ENCODE measurements around the gene ARID1A.

DNA sequence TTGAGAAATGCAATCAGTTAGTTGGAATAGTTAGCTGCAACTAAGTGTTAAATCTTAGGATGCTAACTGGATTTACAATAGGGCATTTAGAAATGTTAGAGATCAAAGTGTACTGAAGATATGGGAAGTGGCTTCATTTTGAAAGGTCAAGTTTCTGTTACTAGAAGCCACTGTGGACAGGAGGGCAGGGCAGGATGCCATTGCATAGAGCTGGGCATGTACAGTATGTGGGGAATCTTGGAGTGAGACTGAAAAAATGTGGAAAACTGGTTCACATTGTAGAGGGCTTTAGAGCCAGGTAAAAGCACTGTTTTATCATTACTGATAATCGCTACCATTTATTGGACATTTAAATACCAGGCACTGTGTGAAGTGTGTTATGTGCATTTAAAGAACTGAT is 31.0 kb downstream of the ARID1A start:
- TF ChIP-seq, protein P1, sequence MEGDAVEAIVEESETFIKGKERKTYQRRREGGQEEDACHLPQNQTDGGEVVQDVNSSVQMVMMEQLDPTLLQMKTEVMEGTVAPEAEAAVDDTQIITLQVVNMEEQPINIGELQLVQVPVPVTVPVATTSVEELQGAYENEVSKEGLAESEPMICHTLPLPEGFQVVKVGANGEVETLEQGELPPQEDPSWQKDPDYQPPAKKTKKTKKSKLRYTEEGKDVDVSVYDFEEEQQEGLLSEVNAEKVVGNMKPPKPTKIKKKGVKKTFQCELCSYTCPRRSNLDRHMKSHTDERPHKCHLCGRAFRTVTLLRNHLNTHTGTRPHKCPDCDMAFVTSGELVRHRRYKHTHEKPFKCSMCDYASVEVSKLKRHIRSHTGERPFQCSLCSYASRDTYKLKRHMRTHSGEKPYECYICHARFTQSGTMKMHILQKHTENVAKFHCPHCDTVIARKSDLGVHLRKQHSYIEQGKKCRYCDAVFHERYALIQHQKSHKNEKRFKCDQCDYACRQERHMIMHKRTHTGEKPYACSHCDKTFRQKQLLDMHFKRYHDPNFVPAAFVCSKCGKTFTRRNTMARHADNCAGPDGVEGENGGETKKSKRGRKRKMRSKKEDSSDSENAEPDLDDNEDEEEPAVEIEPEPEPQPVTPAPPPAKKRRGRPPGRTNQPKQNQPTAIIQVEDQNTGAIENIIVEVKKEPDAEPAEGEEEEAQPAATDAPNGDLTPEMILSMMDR (IDR thresholded peaks at IDR 0.05), result no peak
- TF ChIP-seq POLR2A (IDR thresholded peaks at IDR 0.05) (no peak), EP300 (IDR thresholded peaks at IDR 0.05) (no peak)

Data from ovary (tissue), 3 donors.